HG03280 (cell line): ENCODE measurements around the gene DGUOK.
"Not testable (repeated sequence)": the region's sequence is repeated elsewhere in the genome, so short reads cannot be mapped to it uniquely, and the experiment has no call there.

Source experiments
- ATAC-seq: cut with Tn5 transposase; IDR thresholded peaks from one replicate; pipeline ENCODE4 v1.9.1; 2021; ENCODE audit warnings: mild to moderate bottlenecking, moderate library complexity; ENCODE audit not compliant: unreplicated experiment

The DGUOK gene

DNA sequence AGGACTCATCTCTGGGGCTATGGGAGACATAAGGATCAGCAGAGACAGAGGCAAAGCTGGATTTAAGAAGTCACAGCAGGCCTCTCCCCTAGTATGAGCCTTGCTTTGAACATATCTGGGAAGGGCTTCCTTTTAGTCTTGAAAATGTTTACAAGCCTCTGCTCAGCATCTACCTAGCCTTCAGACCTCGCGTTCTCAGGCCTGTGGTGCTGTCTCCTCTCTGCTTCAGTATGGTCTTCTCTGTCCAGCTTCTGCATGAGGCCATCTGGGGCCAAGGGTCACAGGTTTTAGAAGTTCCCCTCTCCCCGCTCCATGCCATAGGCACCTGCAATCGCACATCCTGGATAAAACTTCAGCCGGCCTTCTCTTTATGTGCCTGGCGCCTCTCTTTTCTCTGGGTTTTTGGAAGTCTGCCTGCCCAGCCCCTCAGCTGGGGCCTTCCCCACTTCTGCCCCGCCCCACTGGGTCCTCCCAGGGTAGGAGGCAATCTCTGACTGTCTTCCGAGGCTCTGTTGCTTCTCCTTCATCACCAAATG lies 26.8 kb upstream of the DGUOK start:
- no peak for ATAC-seq

DNA sequence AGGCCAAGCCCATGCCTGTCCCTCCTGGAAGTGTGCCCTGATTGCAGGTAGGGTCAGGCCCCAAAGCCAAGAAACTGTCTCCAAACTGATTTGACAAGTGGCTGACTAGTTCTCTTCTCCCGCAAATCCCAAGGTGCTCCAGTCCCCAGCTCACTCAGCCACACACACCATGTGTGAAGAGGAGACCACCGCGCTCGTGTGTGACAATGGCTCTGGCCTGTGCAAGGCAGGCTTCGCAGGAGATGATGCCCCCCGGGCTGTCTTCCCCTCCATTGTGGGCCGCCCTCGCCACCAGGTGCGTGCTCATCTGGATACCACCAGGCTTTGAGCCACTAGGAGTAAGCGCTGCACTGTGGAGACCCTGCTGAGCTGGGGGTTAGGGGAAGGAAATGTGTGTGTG lies 25.5 kb upstream of the DGUOK start:
- ATAC-seq: no peak

DNA sequence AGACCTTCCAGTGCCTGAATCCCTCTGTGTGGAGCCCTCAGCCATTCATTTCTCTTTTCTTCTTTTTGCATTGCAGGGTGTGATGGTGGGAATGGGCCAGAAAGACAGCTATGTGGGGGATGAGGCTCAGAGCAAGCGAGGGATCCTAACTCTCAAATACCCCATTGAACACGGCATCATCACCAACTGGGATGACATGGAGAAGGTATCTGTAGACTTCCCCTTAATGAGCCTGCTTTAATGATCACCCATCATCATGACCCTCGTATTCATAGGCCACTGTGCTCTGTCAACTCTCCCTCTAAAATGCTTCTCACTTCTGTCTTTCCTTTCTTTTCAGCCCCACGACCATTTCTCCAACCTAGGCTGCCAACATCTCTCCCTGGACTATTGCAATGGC lies 24.4 kb upstream of the DGUOK start:
- ATAC-seq: no peak

DNA sequence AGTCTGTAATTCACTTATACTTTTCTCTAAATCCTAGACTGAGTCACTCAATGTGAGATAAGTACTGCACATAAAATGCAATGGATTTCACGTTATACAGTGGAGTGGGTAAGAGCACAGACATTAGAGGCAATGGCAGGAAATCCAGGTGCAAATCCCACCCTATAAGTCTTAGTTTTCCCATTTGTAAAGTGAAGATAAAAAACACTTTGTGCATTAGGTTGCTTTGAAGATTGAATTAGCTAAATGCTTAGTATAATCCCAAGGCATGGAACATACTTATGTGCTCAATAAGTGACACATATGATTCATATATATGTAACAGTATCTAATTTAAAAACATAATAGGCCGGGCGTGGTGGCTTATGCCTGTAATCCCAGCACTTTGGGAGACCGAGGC lies 23.4 kb upstream of the DGUOK start:
- no peak for ATAC-seq

DNA sequence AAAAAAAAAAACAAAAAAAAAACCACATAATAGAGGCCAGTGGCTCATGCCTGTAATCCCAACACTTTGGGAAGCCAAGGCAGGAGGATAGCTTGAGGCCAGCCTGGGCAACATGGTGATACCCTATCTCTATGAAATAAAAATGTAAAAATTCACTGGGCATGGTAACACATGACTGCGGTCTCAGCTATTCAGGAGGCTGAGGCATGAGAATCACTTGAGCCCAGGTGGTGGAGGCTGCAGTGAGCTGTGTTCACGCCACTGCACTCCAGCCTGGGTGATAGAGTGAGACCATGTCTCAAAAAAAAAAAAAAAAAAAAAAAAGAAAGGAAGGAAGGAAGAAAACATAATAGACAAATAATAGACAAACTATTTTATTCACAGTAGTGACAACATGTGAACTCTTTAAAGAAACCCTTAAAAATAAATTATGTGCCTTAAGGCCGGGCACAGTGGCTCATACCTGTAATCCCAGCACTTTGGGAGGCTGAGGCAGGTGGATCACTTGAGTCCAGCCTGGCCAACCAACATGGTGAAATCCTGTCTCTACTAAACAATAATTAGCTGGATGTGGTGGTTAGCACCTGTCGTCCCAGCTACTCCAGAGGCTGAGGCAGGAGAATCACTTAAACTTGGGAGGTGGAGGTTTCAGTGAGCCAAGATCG lies 22.6 kb upstream of the DGUOK start:
- not testable (repeated sequence) for ATAC-seq

DNA sequence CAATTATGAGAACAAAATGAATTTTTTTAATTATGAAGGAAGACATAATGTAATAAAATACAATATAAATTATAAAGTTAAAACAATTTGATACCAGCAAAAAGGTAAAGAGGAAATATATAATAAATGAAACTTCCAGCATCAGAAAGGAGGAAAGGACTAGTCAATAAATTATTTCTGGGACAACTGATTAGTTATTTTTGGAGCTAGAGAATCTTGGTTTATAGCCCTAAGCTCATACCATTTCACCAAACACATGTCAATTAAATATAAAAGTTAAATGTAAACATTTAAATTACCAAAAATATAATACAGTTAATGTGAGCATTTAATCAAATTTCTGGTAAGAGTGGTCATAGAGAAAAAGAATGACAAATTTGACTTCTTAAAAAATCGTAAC lies 21.7 kb upstream of the DGUOK start:
- ATAC-seq: no peak

DNA sequence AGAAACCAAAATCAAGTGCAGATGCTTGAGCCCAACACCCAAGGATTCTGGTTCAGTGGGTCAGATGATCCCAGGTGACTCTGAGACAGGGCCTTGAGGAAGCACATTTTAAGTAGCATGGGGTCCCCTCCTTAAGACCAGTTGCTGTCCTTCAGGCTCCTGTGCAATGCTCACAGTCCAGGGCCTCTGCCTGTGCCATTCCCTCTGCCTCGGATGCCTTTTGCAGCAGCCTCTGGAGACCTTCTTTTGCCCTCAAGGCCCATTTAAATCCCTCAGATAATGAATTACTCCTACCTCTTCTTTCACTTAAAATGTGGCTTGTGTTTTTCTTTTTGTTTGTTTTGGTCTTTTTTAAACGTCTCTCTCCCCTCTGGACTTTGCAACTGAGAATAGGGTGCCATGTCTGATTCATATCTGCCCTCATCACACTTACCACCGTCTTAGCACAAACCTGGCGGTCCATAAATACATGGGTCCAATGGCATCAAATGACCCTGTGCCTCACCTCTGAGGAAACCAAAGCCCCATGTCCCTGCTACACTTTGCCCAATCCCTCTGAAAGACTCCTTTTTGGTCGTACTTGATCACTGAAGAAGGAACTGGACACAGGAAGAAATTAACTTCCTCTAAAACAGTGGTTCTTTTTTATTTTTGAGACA lies 19.7 kb upstream of the DGUOK start:
- ATAC-seq: no peak

DNA sequence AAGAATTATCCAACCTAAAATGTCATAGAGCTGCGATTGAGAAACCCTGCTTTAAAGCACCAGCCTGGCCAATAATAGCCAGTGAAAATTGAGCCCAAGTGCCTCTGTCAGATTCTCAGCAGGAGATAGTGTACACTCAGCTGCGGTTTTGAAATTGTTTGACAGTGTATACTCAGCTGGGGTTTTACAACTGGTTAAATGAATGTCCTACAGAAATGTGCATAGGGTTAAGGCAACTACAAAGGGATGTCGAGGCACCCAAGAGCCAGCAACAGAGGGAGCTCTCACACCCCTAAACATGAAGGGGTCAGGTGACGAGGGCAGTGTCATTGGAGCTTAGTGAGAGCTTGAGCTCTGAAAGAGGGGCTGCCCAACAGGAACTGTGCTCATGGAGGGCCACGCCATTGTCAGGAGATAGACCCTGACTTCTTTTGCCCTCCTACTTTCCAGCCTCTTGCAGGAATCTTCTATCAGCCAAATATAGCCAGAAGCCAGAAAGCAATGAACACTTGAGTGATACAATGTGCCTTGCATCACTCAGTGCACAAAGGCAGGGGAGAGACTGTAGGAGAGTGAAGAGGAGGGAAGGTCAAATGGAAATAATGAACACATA lies 18.7 kb upstream of the DGUOK start:
- peak; percentile 78 for ATAC-seq

DNA sequence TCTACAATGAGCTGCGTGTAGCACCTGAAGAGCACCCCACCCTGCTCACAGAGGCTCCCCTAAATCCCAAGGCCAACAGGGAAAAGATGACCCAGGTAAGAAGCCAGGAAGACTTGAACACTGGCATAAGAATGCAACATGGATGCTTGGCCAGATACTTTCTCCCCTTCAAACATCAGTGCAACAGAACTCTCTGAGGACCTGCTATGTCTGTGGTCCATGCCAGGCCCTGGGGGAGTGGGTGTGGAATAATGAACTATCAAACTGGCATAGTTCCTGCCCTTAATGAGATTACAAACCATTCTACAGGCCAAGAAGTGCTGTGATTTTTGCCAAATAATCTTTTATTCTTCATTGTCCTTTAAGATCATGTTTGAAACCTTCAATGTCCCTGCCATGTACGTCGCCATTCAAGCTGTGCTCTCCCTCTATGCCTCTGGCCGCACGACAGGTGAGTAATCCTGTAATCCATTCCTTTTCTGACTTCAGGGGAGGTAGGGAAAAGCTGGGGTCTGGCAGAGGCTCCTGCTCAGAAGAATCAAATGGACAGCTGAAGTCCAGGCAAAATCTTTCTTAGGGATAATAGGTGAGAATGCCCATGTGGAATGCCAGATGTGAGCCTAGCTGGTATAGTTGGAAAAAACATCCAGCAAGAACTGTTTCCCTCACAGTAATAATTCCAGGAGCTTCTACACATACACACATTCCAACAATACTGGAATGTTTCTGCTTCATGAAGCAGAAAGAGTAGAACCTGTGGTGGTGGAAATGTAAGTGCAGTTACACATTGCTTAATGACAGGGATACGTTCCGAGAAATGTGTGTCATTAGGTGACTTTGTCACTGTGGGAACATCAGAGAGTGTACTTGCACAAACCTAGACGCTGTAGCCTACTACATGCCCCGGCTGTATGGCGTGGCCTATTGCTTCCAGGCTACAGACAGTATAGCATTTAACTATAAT lies 17.7 kb upstream of the DGUOK start:
- ATAC-seq: no peak

DNA sequence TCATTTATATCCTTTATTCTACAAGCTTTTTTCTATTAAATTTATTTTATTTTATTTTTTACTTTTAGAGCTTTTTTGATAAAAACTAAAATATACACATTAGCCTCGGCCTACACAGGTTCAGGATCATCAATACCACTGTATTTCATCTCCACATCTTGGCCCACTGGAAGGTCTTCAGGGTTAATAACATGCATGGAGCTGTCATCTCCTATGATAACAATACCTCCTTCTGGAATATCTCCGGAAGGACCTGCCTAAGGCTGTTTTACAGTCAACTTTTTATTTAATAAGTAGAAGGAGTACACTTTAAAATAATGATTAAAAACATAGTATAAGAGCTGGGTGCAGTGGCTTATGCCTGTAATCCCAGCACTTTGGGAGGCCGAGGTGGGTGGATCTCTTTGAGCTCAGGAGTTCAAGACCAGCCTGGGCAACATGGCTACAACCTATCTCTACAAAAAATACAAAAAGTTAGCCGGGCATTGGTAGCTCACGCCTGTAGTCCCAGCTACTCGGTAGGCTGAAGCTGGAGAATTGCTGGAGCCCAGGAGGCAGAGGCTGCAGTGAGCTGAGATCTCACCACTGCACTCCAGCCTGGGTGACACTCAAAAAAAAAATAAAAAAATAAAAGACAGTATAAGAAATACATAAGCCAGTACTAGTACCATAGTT lies 15.7 kb upstream of the DGUOK start:
- no peak for ATAC-seq

DNA sequence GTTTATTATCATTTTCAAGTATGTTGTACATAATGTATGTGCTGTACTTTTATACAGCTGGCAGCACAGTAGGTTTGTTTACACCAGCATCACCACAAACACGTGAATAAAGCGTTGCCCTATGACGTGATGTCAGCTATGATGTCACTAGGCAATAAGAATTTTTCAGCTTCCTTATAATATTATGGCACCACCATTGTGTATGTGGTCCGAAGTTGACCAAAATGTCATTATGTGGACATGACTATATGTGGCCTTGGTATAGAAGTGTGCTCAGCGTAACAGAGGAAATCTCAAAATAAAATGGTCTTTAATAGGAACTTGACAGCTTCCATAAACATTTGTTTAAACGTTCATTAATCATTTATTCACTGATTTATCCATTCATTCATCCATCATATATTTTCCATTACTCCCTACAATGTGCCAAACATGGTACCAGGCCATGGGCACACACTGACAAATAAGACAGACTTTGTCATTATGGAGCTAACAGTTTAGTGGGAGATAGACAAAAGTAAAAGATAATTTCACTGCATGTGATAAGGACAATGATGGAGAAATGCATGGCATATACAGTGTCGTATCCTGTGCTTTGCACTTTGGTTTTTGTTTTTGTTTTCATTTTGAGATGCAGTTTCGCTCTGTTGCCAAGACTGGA lies 15.0 kb upstream of the DGUOK start:
- ATAC-seq: no peak

DNA sequence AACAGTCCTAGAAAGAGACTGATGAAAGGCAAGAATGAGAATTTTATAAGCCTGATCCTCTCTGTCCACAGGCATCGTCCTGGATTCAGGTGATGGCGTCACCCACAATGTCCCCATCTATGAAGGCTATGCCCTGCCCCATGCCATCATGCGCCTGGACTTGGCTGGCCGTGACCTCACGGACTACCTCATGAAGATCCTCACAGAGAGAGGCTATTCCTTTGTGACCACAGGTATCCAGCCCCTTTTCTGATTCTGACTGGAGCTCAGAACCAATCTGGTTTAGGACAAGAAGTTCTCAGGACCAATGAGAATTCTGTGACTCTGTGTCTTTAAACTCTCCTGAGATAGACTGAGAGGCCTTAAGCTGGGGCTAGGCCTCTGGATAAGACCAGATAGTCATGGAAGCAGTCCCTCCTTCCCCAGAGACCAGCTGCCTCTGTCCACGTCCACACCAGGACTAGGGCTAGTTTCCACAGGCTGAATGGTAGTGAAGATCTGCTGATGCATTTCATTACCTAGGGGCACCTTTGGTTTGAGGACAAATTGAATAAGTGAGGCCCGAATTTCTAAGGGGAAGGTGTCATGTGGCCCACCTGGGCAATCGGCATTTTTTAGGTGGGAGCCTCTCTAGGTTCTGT lies 13.1 kb upstream of the DGUOK start:
- ATAC-seq: no peak

DNA sequence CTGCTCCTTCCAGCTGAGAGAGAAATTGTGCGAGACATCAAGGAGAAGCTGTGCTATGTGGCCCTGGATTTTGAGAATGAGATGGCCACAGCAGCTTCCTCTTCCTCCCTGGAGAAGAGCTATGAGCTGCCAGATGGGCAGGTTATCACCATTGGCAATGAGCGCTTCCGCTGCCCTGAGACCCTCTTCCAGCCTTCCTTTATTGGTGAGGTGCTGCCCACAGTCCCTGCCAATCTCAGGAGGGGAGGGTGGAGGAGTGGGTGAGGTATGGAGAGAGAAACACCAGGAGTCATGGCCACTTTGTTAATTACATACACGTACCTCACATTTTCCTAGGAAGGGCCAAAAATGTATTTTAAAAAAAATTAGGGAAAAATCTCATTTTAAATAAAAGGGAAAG lies 12.0 kb upstream of the DGUOK start:
- ATAC-seq: no peak

DNA sequence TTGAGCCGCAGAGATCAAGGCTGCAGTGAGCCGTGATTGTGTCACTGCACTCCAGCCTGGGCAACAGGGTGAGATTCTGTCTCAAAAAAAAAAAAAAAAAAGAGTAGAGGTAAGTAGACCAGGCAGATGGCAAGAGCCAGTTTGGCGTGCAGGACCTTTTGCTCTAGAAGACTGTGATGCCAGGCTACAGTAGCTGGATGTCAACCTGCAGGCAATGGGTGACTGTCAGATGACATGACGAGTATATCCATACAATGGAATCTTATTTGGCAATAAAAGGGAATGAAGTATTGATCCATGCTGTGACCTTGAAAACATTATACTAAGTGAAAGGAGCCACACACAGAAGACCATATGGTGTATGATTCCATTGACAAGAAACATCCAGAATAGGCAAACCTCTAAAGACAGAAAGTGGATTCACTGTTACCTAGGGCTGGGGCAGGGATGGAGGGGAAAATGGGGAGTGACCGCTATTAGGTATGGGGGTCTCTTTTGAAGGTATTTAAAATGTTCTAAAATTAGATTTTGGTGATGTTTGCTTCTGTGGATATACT lies 11.2 kb upstream of the DGUOK start:
- ATAC-seq: no peak

DNA sequence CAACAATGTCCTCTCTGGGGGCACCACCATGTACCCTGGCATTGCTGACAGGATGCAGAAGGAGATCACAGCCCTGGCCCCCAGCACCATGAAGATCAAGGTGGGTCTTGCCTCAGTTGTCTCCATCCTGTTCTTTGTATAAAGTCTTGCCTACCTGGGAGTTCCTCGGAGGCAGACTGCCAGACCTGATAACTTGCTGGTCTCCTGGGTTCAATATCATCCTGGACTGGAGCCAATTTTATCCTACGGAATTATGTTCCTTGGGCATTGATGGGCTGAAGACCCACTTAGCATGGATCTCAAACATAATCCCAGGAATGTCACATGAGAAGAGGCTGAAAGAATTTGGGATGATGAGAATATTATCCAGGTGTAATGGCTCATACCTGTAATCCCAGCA lies 10.0 kb upstream of the DGUOK start:
- no peak for ATAC-seq

DNA sequence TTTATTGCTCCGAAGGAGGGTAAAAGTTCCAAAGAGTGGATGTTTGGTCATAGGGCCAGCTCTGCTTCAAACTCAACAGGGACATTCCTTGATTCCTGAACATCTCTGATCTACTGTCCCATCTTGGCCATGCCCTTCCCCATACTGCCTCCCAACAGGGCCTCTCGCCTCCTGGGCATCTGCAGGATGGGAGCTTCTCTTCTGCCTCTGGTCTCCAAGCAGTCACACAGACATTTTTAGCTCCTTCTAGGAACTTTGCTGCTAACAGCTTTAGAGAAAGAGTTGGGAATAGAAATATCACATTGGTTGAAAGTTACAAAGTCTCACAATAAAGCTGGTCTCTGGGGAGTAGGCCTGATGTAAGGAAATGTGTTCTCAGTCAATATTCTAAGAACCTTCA lies 9.4 kb upstream of the DGUOK start:
- ATAC-seq: no peak

DNA sequence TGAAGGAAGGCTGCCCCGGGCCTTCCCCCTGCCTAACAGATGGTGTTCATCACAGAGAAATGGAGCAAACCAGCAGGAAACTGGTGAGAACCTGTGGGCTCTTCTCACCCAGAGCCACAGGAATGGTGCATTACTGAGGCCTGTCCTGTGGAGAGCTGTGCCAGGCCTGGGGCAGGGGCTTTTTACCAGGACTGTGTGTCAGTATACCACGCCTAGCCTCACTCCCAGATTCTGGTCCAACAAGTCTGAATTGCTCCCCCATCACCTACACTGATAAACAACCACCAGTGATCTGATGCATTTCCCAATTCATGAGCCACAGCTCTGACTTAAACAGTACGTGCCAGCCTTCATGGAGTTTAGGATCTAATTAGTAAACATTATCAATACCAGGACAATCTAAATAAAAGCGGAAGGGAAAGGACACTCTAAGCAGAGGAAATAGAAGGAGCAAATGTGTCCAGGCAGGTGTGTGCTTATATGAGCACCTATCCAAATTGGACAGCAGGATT lies 8.9 kb upstream of the DGUOK start:
- ATAC-seq: no peak

DNA sequence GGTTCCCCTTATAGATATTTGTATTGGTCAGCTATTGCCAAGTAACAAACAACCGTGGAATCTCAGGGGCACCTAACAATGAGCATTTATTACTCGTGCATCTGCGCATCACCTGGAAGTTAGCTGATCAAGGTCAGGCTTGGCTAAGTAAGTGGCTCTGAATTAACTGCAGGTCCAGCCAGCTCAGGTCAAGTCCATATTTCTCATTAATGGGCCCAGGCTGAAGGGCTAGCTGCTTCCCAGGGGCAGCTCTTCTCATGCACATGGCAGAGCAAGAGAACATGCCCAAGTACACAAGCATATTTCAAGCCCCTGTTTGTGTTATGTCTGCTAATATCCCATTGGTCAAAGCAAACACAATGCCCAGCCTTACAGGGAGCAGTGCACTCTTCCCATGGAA lies 7.8 kb upstream of the DGUOK start:
- no peak for ATAC-seq

DNA sequence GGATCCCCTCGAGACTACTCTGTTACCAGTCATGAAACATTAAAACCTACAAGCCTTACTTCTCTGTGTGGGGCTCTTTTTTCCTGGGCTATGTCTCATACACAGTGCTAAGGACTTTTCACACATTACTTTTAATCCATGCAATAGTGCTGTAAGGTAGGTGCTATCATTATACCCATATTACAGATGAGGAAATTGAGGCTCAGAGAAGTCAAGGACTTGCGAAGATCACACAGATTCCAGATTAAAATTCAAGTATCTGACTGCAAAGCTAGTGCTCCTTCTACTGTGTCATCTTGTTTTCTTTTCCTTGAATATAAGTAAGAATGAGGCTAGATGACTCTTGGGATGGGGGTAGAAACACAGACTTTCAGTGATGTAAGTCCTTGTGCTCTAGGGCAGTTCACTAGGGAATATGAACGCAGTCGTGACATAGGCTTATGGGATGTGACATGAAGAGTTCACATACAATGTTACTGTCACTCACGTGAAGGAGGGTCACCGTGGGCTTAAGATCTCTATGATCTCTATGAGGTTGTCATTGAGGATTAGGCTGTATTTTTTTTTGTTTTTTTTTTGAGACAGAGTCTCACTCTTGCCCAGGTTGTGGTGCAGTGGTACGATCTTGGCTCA lies 7.0 kb upstream of the DGUOK start:
- no peak for ATAC-seq
